ENCODE results near the gene SVBP. TPM values are rescaled to one million over a fixed set of nuclear protein-coding genes. Genes with fewer than 3 reads are reported as not detected.

SVBP gene
- polyA plus RNA-seq, 2 of the 4 experiments (the other 2 are of a cell fraction) = 9.1 to 24.8 TPM

- H3K4me2 ChIP-seq = no peak overlapping the region
- DNase-seq (ENCODE audit: low read depth in 1 of 2, low spot score in 1 of 2) (no peak), ATAC-seq (no peak), FAIRE-seq (no peak)
- H3K9me3 ChIP-seq = peaks cover 5% of the 10 kb centered on the region; the same call in 1 of the 3 replicates
- TF ChIP-seq MYC (IDR thresholded peaks at IDR 0.05; ENCODE audit: borderline replicate concordance, low read length) = no peak
- no peak for TF ChIP-seq USF2 (IDR thresholded peaks at IDR 0.05)
- TF ChIP-seq PHF8 (IDR thresholded peaks at IDR 0.05; ENCODE audit: borderline replicate concordance, low read depth) = no peak
- no peak for TF ChIP-seq MAX (IDR thresholded peaks at IDR 0.05)
- no peak for TF ChIP-seq RNF2 (IDR thresholded peaks at IDR 0.05; ENCODE audit: borderline replicate concordance, low read depth)
- no peak for TF ChIP-seq TP53 (CRISPR knock-in tag; IDR thresholded peaks at IDR 0.05)
- TF ChIP-seq ESRRA (IDR thresholded peaks at IDR 0.05; ENCODE audit: borderline replicate concordance, low read length) = no peak
- no peak for TF ChIP-seq TFCP2L1 (CRISPR knock-in tag; IDR thresholded peaks at IDR 0.05)
- TF ChIP-seq BCL3 (IDR thresholded peaks at IDR 0.05) = no peak
- POLR2A ChIA-PET = no interaction called here
- H3K4me1 ChIP-seq = peaks cover 14% of the 10 kb centered on the region; the same call in 2 of the 3 replicates
- CTCF ChIA-PET = interaction anchor here (0.9 kb wide), 1 partner anchor 222 kb away, joined by 4 read pairs; no protein-coding TSS in a partner anchor
- WGBS (ENCODE audit: missing lambda C conversion rate) = 100% methylated on average over 2 of the region's 2 CpGs
- H3K4me3 ChIP-seq = no peak overlapping the region
- H3K27ac ChIP-seq = no peak overlapping the region
Observed at GRCh38 chr1:42851960-42852607, 34.9 kb upstream of the SVBP start.

- H3K4me1 ChIP-seq = peaks cover 13% of the 10 kb centered on the region; the same call in 2 of the 3 replicates
- no peak overlapping the region for H3K27ac ChIP-seq
- H3K4me2 ChIP-seq = no peak overlapping the region
- H3K4me3 ChIP-seq = no peak overlapping the region
- 95% methylated on average over 12 of the region's 15 CpGs for WGBS (ENCODE audit: missing lambda C conversion rate)
- ATAC-seq = no peak
- ChIA-PET CTCF (interaction anchor here (0.9 to 1.5 kb wide), 2 partner anchors 12 to 222 kb away, joined by 4 to 6 read pairs; no protein-coding TSS in a partner anchor), POLR2A (interaction anchor here (0.5 kb wide), 1 partner anchor 32 kb away, joined by 5 read pairs; no protein-coding TSS in a partner anchor)
- TF ChIP-seq FOSB (CRISPR knock-in tag; IDR thresholded peaks at IDR 0.05) (no peak), PHF8 (IDR thresholded peaks at IDR 0.05; ENCODE audit: borderline replicate concordance, low read depth) (no peak), USF2 (IDR thresholded peaks at IDR 0.05) (no peak), CEBPB (IDR thresholded peaks at IDR 0.05) (no peak), BHLHE40 (IDR thresholded peaks at IDR 0.05; ENCODE audit: low read depth, low read length) (no peak), JUNB (IDR thresholded peaks at IDR 0.05) (no peak), JUN (IDR thresholded peaks at IDR 0.05) (no peak), EHF (CRISPR knock-in tag; IDR thresholded peaks at IDR 0.05) (no peak), RAD21 (conservative IDR thresholded peaks at IDR 0.05 in 1 of 2, IDR thresholded peaks at IDR 0.05 in 1 of 2) (no peak), NFE2L2 (conservative IDR thresholded peaks at IDR 0.05; ENCODE audit: low read length) (no peak)
- DNase-seq (ENCODE audit: low read depth in 1 of 2, low spot score in 1 of 2) = no peak
- FAIRE-seq = no peak
- H3K9me3 ChIP-seq = peaks cover 5% of the 10 kb centered on the region; the same call in 1 of the 3 replicates
Observed at GRCh38 chr1:42851420-42851819, 34.2 kb upstream of the SVBP start.

GRCh38 chr1:42849944-42850343 lies 32.7 kb upstream of the SVBP start:
- ATAC-seq = no peak
- no peak for DNase-seq (ENCODE audit: low read depth in 1 of 2, low spot score in 1 of 2)
- ChIA-PET POLR2A (no interaction called here), CTCF (interaction anchor here (1.5 kb wide), 1 partner anchor 13 kb away, joined by 6 read pairs; no protein-coding TSS in a partner anchor)
- Histone ChIP-seq H3K27ac (no peak overlapping the region), H3K9me3 (peaks cover 5% of the 10 kb centered on the region; the same call in 1 of the 3 replicates), H3K4me2 (no peak overlapping the region), H3K4me1 (peaks cover 15% of the 10 kb centered on the region; the same call in 2 of the 3 replicates), H3K4me3 (no peak overlapping the region)
- no peak for FAIRE-seq
- 96% methylated on average over 3 of the region's 5 CpGs for WGBS (ENCODE audit: missing lambda C conversion rate)
- TF ChIP-seq NR3C1 (IDR thresholded peaks at IDR 0.05) = no peak
- TF ChIP-seq JUN (IDR thresholded peaks at IDR 0.05) = no peak
- TF ChIP-seq CTCF (IDR thresholded peaks at IDR 0.05) = no peak
- no peak for TF ChIP-seq FOXS1 (CRISPR knock-in tag; IDR thresholded peaks at IDR 0.05)
- no peak for TF ChIP-seq BCL3 (IDR thresholded peaks at IDR 0.05)
- TF ChIP-seq E2F6 (IDR thresholded peaks at IDR 0.05; ENCODE audit: borderline replicate concordance, low read depth) = no peak
- TF ChIP-seq ATOH8 (CRISPR knock-in tag; IDR thresholded peaks at IDR 0.05; ENCODE audit: low read depth) = no peak
- TF ChIP-seq RAD21 (conservative IDR thresholded peaks at IDR 0.05 in 1 of 2, IDR thresholded peaks at IDR 0.05 in 1 of 2) = no peak
- TF ChIP-seq HOXA7 (CRISPR knock-in tag; IDR thresholded peaks at IDR 0.05) = no peak
- TF ChIP-seq RNF2 (IDR thresholded peaks at IDR 0.05; ENCODE audit: borderline replicate concordance, low read depth) = no peak
- no peak for TF ChIP-seq CBX2 (IDR thresholded peaks at IDR 0.05; ENCODE audit: borderline replicate concordance, low read depth)

Measured in A549 (cell line).